HepG2 (cell line): ENCODE data around the gene C13orf42. TPM values are rescaled to one million over a fixed set of nuclear protein-coding genes. Genes with fewer than 3 reads are reported as not detected.

Source experiments
- ATAC-seq: fragments of 200-7000 bp; cut with Tn5 transposase; 3 replicates; pipeline ENCODE4 v1.9.1; 2020; ENCODE audit warnings: mild to moderate bottlenecking, moderate library complexity
- BruUV-seq: library from RNA; stranded (reverse); fragments of 400-500 nt; replicated peaks from 2 replicates; lab custom pipeline; 2021; lab: Mats Ljungman, UMichigan
- CTCF ChIA-PET: fragments of 300-600 bp; formaldehyde crosslinking; extraction: SDS; loops from one replicate; lab custom pipeline; 2021; ENCODE audit warnings: low total read pairs, inconsistent platforms, low intra/inter-chr PET ratio; lab: Yijun Ruan, JAX
- POLR2A ChIA-PET: fragments of 350-600 bp; sonication (Branson Sonifier 250); formaldehyde crosslinking; loops from one replicate; lab custom pipeline; 2020; ENCODE audit warnings: antibody characterized with exemption, inconsistent platforms; lab: Yijun Ruan, JAX
- DNase-seq: peaks from one replicate; pipeline ENCODE4 v3.0.0-alpha.2; 2015; ENCODE audit warnings: low spot score
- FAIRE-seq: peaks from 3 replicates; lab custom pipeline; 2011; peaks lifted over from hg19 to GRCh38; lab: Jason Lieb, UNC
- H2AFZ ChIP-seq: one replicate; pipeline ENCODE4 v1.6.1; 2011; ENCODE audit warnings: low read length, inconsistent platforms
- H3K27ac ChIP-seq: fragments of 300-600 bp; 3 replicates; pipeline ENCODE4 v1.8.0; 2011; ENCODE audit warnings: mixed run types, mild to moderate bottlenecking, mixed read lengths, low read length, inconsistent platforms; ENCODE audit not compliant: insufficient read depth; ENCODE audit errors: extremely low read length
- H3K27me3 ChIP-seq, 2 experiments: fragments of 200-600 bp in 1 of 2; 2 replicates in 1 of 2; 3 replicates in 1 of 2; pipeline versions ENCODE4 v1.6.0 to v1.8.0; 2011; ENCODE audit warnings: low read length in 2 of 2, mild to moderate bottlenecking in 2 of 2, moderate library complexity in 2 of 2, inconsistent platforms in 1 of 2; ENCODE audit not compliant: insufficient read depth in 2 of 2, control insufficient read depth in 1 of 2
- H3K36me3 ChIP-seq, 2 experiments: fragments of 200-600 bp in 1 of 2; replicated peaks in 1 of 2; 2 replicates in 1 of 2; 3 replicates in 1 of 2; pipeline versions ENCODE4 v1.5.1 to v1.8.0; 2011; ENCODE audit warnings: low read length in 2 of 2, inconsistent platforms in 1 of 2; ENCODE audit not compliant: insufficient read depth in 2 of 2, control insufficient read depth in 1 of 2
- H3K4me1 ChIP-seq: 2 replicates; pipeline ENCODE4 v1.5.1; 2012; ENCODE audit warnings: low read length, inconsistent platforms; ENCODE audit not compliant: insufficient read depth
- H3K4me2 ChIP-seq: 2 replicates; pipeline ENCODE4 v1.6.0; 2011; ENCODE audit warnings: low read depth, low read length, inconsistent platforms
- H3K4me3 ChIP-seq, 3 experiments: fragments of 200-600 bp in 1 of 3; sonication (generic), shearing (Covaris generic) in 1 of 3; replicated peaks in 1 of 3; 2 replicates each; pipeline ENCODE4 v1.5.1; 2011 to 2016; ENCODE audit warnings: low read length in 3 of 3, inconsistent platforms in 2 of 3, low read depth in 2 of 3, mild to moderate bottlenecking in 2 of 3, control low read depth in 1 of 3, mixed read lengths in 1 of 3; ENCODE audit not compliant: insufficient read depth in 1 of 3
- H3K79me2 ChIP-seq: one replicate; pipeline ENCODE4 v1.6.1; 2011; ENCODE audit warnings: low read length, inconsistent platforms; ENCODE audit not compliant: insufficient read depth
- H3K9ac ChIP-seq: 2 replicates; pipeline ENCODE4 v1.6.0; 2011; ENCODE audit warnings: mild to moderate bottlenecking, low read depth, low read length, inconsistent platforms; ENCODE audit not compliant: insufficient read depth
- H3K9me3 ChIP-seq: 2 replicates; pipeline ENCODE4 v1.5.1; 2012; ENCODE audit warnings: mild to moderate bottlenecking, low read length
- H4K20me1 ChIP-seq: 2 replicates; pipeline ENCODE4 v1.6.0; 2011; ENCODE audit warnings: inconsistent platforms, mild to moderate bottlenecking, low read length, moderate library complexity; ENCODE audit not compliant: insufficient read depth
- ATM ChIP-seq: fragments of 450-650 bp; IDR thresholded peaks from 2 replicates; pipeline ENCODE4 v1.7.1; 2017; ENCODE audit warnings: mild to moderate bottlenecking, borderline replicate concordance
- CCAR2 ChIP-seq: fragments of 200-400 bp; formaldehyde crosslinking; optimal IDR thresholded peaks from 2 replicates; pipeline ENCODE3; 2018; ENCODE audit warnings: low read depth, mild to moderate bottlenecking, low read length, moderate library complexity
- EHMT2 ChIP-seq: fragments of 200-600 bp; sonication (generic); IDR thresholded peaks from 2 replicates; pipeline ENCODE4 v1.7.0; 2017; ENCODE audit warnings: antibody characterized with exemption, low read depth, low read length, borderline replicate concordance
- ESRRA ChIP-seq: sonication (generic); formaldehyde crosslinking; IDR thresholded peaks from 2 replicates; pipeline ENCODE4 v1.5.1; 2020; ENCODE audit warnings: mild to moderate bottlenecking, low read depth, missing genetic modification reagents
- GATA4 ChIP-seq: sonication (generic); IDR thresholded peaks from 2 replicates; pipeline ENCODE4 v1.6.1; 2016; ENCODE audit warnings: antibody characterized with exemption, low read depth, borderline replicate concordance
- KDM5B ChIP-seq: sonication (generic); formaldehyde crosslinking; IDR thresholded peaks from 2 replicates; pipeline ENCODE4 v1.4.0; 2020; ENCODE audit warnings: missing genetic modification reagents, mild to moderate bottlenecking, borderline replicate concordance
- SP1 ChIP-seq, 2 experiments: fragments of 450-650 bp in 1 of 2; sonication (generic) in 1 of 2; formaldehyde crosslinking in 1 of 2; IDR thresholded peaks; 2 replicates each; pipeline versions ENCODE4 v1.4.0 to v1.6.1; 2016 to 2020; ENCODE audit warnings: missing genetic modification reagents in 1 of 2
- ZNF20 ChIP-seq: sonication (generic); formaldehyde crosslinking; IDR thresholded peaks from 2 replicates; pipeline ENCODE4 v1.4.0; 2020; ENCODE audit warnings: mild to moderate bottlenecking, moderate library complexity, missing genetic modification reagents
- ZNF337 ChIP-seq: sonication (generic); formaldehyde crosslinking; IDR thresholded peaks from 2 replicates; pipeline ENCODE4 v1.5.1; 2020; ENCODE audit warnings: missing genetic modification reagents, low read depth, mild to moderate bottlenecking, borderline replicate concordance
- WGBS: methylation state at CpG from one replicate; pipeline ENCODE4 v1.1.6; 2017; ENCODE audit warnings: low lambda C conversion rate; 5-methylcytosine and 5-hydroxymethylcytosine counted together
- in situ Hi-C: cut with HindIII; loops from 2 replicates; pipeline ENCODE4 v1.10.0; 2017; ENCODE audit warnings: low pct_unique_long_range_greater_than_20kb; ENCODE audit not compliant: extremely low pct_ligation_motif_present
- intact Hi-C: fragments of 100-400 bp; cut with micrococcal nuclease; formaldehyde crosslinking; loops from one replicate; pipeline ENCODE4 v1.10.0; 2022; ENCODE audit not compliant: unreplicated experiment
- polyA plus RNA-seq, 8 experiments: library from polyadenylated mRNA; depleted of rRNA in 3 of 8; stranded (reverse) in 7 of 8; unstranded in 1 of 8; fragments of >200 nt; fragmentation: Illumina TruSeq in 4 of 8; extraction: Trizol in 4 of 8; gene quantifications; 2 replicates each; pipeline versions ENCODE4 v1.2.1 to v1.2.3, GENCODE V29; 2011 to 2016; ENCODE audit warnings: low read depth in 4 of 8, missing spikeins in 1 of 8, mixed read lengths in 1 of 8; ENCODE audit not compliant: insufficient read depth in 1 of 8
- total RNA-seq, 5 experiments: library from RNA; depleted of rRNA; stranded (reverse); fragments of >200 nt; fragmentation: Illumina TruSeq; extraction: Trizol; gene quantifications; 2 replicates each; pipeline ENCODE4 v1.2.3, GENCODE V29; 2016; ENCODE audit warnings: low read depth in 1 of 5
- TF ChIP-seq, protein P1 (sequence below): sonication (generic); formaldehyde crosslinking; conservative IDR thresholded peaks from 2 replicates; pipeline ENCODE4 v1.8.0; 2022; ENCODE audit warnings: mild to moderate bottlenecking, moderate library complexity, missing genetic modification reagents
- TF ChIP-seq, protein P2 (sequence below): IDR thresholded peaks from 2 replicates; pipeline ENCODE4 v1.6.1; 2016
- TF ChIP-seq, protein P3 (sequence below): sonication (generic); formaldehyde crosslinking; IDR thresholded peaks from 2 replicates; pipeline ENCODE4 v1.5.0; 2020; ENCODE audit warnings: missing genetic modification reagents, mild to moderate bottlenecking, borderline replicate concordance
- TF ChIP-seq, protein P4 (sequence below): sonication (generic); formaldehyde crosslinking; IDR thresholded peaks from 2 replicates; pipeline ENCODE4 v1.5.0; 2020; ENCODE audit warnings: missing genetic modification reagents
- TF ChIP-seq, protein P5 (sequence below): sonication (generic); formaldehyde crosslinking; IDR thresholded peaks from 2 replicates; pipeline ENCODE4 v1.5.1; 2020; ENCODE audit warnings: missing genetic modification reagents, mild to moderate bottlenecking, borderline replicate concordance

C13orf42 gene
- total and polyA plus RNA-seq, 2 of the 13 experiments (the other 11 are each of a cell fraction or from before 2014, with no cell fraction given), result not detected

DNA sequence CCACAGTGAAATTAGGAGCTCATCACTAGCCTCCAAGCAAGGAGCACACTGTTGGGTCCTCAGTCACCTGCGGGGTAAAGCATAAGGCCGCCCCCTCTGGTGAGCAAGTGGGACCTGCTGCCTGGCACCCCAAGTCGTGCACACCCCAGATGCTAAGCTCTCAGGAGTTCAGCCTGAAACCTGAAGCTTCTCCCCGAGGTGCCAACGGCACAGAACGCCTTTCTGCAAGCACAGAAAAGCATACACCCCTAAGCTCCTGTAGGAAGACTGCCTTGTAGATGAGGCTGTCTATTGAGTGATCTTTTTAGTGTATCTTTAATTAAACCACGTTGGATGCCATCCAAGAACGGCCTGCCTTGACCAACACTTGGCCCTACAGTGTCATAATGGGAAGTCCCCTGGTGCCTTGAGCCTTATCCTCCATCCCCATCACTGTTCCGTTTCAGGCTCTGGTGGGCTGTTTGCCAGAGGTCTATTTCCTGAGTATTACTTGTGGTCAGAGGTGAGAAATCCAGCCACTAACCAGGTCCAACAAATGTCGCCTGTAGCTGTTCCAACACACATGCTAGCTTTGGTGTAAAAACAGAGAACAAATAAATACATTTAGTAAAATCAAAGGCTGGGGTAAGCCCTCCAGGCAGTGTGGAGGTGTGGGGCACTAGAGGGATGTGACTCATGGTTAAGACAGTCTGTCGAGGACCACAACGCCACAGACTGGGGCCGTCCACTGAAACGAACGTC is 44.8 kb downstream of the C13orf42 start:
- ATAC-seq, result no peak
- no peak overlapping the region for H2AFZ ChIP-seq
- no peaks in the 10 kb centered on the region for H3K79me2 ChIP-seq
- BruUV-seq, result no TSS peak
- no peak overlapping the region for H3K9ac ChIP-seq
- peaks cover 18% of the 10 kb centered on the region for H3K4me1 ChIP-seq
- no peaks in the 10 kb centered on the region for H4K20me1 ChIP-seq
- in situ Hi-C loops (loop anchor here (25.0 kb wide), 2 partner anchors 1079 to 1404 kb away; partner anchors contain the start of gene TRIM13), intact Hi-C loops (loop anchor here (5.0 kb wide), 1 partner anchor 984 kb away; no protein-coding TSS in a partner anchor)
- no peak overlapping the region for H3K27ac ChIP-seq
- no peak for DNase-seq
- H3K9me3 ChIP-seq, result no peaks in the 10 kb centered on the region
- peaks cover 0 to 12% of the 10 kb centered on the region in 2 experiments; a peak in 3 of 5 replicates for H3K27me3 ChIP-seq
- FAIRE-seq, result no peak
- 58% methylated on average over 9 of the region's 15 CpGs for WGBS
- H3K36me3 ChIP-seq, result no peaks in the 10 kb centered on the region
- POLR2A ChIA-PET, result no interaction called here
- H3K4me3 ChIP-seq, result no peak overlapping the region
- no peak overlapping the region for H3K4me2 ChIP-seq
- CTCF ChIA-PET, result no interaction called here
- TF ChIP-seq, protein P1, sequence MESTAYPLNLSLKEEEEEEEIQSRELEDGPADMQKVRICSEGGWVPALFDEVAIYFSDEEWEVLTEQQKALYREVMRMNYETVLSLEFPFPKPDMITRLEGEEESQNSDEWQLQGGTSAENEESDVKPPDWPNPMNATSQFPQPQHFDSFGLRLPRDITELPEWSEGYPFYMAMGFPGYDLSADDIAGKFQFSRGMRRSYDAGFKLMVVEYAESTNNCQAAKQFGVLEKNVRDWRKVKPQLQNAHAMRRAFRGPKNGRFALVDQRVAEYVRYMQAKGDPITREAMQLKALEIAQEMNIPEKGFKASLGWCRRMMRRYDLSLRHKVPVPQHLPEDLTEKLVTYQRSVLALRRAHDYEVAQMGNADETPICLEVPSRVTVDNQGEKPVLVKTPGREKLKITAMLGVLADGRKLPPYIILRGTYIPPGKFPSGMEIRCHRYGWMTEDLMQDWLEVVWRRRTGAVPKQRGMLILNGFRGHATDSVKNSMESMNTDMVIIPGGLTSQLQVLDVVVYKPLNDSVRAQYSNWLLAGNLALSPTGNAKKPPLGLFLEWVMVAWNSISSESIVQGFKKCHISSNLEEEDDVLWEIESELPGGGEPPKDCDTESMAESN, result no peak
- TF ChIP-seq CCAR2, result no peak
- TF ChIP-seq ZNF337 (CRISPR knock-in tag), result no peak
- TF ChIP-seq ESRRA (CRISPR knock-in tag), result no peak
- no peak for TF ChIP-seq SP1 (IDR thresholded peaks at IDR 0.05)
- no peak for TF ChIP-seq SP1 (CRISPR knock-in tag; IDR thresholded peaks at IDR 0.05)
- TF ChIP-seq EHMT2, result no peak
- TF ChIP-seq, protein P2, sequence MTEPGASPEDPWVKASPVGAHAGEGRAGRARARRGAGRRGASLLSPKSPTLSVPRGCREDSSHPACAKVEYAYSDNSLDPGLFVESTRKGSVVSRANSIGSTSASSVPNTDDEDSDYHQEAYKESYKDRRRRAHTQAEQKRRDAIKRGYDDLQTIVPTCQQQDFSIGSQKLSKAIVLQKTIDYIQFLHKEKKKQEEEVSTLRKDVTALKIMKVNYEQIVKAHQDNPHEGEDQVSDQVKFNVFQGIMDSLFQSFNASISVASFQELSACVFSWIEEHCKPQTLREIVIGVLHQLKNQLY (CRISPR knock-in tag), result no peak
- TF ChIP-seq, protein P3, sequence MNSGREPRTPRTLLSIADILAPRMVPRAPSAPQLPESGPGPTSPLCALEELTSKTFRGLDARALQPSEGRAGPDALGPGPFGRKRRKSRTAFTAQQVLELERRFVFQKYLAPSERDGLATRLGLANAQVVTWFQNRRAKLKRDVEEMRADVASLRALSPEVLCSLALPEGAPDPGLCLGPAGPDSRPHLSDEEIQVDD (CRISPR knock-in tag), result no peak
- TF ChIP-seq, protein P4, sequence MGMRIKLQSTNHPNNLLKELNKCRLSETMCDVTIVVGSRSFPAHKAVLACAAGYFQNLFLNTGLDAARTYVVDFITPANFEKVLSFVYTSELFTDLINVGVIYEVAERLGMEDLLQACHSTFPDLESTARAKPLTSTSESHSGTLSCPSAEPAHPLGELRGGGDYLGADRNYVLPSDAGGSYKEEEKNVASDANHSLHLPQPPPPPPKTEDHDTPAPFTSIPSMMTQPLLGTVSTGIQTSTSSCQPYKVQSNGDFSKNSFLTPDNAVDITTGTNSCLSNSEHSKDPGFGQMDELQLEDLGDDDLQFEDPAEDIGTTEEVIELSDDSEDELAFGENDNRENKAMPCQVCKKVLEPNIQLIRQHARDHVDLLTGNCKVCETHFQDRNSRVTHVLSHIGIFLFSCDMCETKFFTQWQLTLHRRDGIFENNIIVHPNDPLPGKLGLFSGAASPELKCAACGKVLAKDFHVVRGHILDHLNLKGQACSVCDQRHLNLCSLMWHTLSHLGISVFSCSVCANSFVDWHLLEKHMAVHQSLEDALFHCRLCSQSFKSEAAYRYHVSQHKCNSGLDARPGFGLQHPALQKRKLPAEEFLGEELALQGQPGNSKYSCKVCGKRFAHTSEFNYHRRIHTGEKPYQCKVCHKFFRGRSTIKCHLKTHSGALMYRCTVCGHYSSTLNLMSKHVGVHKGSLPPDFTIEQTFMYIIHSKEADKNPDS (CRISPR knock-in tag), result no peak
- TF ChIP-seq KDM5B, result no peak
- no peak for TF ChIP-seq ZNF20 (CRISPR knock-in tag)
- TF ChIP-seq ATM, result no peak
- TF ChIP-seq, protein P5, sequence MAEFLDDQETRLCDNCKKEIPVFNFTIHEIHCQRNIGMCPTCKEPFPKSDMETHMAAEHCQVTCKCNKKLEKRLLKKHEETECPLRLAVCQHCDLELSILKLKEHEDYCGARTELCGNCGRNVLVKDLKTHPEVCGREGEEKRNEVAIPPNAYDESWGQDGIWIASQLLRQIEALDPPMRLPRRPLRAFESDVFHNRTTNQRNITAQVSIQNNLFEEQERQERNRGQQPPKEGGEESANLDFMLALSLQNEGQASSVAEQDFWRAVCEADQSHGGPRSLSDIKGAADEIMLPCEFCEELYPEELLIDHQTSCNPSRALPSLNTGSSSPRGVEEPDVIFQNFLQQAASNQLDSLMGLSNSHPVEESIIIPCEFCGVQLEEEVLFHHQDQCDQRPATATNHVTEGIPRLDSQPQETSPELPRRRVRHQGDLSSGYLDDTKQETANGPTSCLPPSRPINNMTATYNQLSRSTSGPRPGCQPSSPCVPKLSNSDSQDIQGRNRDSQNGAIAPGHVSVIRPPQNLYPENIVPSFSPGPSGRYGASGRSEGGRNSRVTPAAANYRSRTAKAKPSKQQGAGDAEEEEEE (CRISPR knock-in tag), result no peak
- TF ChIP-seq GATA4, result no peak
